HCT116 (cell line): ENCODE data around the gene HOTAIR. TPM values are rescaled to one million over a fixed set of nuclear protein-coding genes. Genes with fewer than 3 reads are reported as not detected.

Source experiments
- ATAC-seq: fragments of 200-7000 bp; cut with Tn5 transposase; 2 replicates; pipeline ENCODE4 v1.9.1; 2020; ENCODE audit warnings: mild to moderate bottlenecking, moderate library complexity
- BruUV-seq: library from RNA; stranded (reverse); fragments of 400-500 nt; replicated peaks from 2 replicates; lab custom pipeline; 2021; lab: Mats Ljungman, UMichigan
- CTCF ChIA-PET: fragments of 300-600 bp; sonication (Branson Sonifier 250); formaldehyde crosslinking; loops from one replicate; lab custom pipeline; 2021; ENCODE audit warnings: antibody characterized with exemption; lab: Charles Lee
- POLR2A ChIA-PET: fragments of 300-600, 350-600 bp; sonication (Branson Sonifier 250); formaldehyde crosslinking; loops from one replicate; lab custom pipeline; 2021; ENCODE audit warnings: antibody characterized with exemption; lab: Charles Lee
- RAD21 ChIA-PET, 2 experiments: fragments of 300-600 bp; sonication (Branson Sonifier 250); formaldehyde crosslinking; loops; one replicate each; lab custom pipeline; 2023; ENCODE audit warnings: low total read pairs in 2 of 2; ENCODE audit not compliant: uncharacterized antibody in 2 of 2, unreplicated experiment in 2 of 2, low non-redundant PET in 1 of 2; lab: Charles Lee
- DNase-seq: peaks from one replicate; pipeline ENCODE4 v3.0.0-alpha.2; 2010; ENCODE audit warnings: low read depth, low spot score
- H2AFZ ChIP-seq: fragments of 200-600 bp; shearing (Covaris generic), sonication (generic); 2 replicates; pipeline ENCODE4 v1.6.1; 2017; ENCODE audit warnings: low read depth, mixed run types, mixed read lengths, antibody characterized with exemption, low read length; ENCODE audit not compliant: poor library complexity, severe bottlenecking
- H3K27ac ChIP-seq: 2 replicates; pipeline ENCODE4 v1.5.1; 2012; ENCODE audit warnings: low read depth, low read length
- H3K27me3 ChIP-seq: fragments of 200-600 bp; sonication (generic); 2 replicates; pipeline ENCODE4 v1.6.1; 2016; ENCODE audit warnings: mixed run types, low read length, mixed read lengths; ENCODE audit not compliant: insufficient read depth
- H3K36me3 ChIP-seq, 2 experiments: fragments of 200-500 bp in 1 of 2; fragments of 200-600 bp in 1 of 2; sonication (Bioruptor generic) in 1 of 2; sonication (generic) in 1 of 2; 2 replicates each; pipeline versions ENCODE4 v1.5.1 to v1.6.1; 2014 to 2016; ENCODE audit warnings: low read length in 2 of 2, inconsistent platforms in 1 of 2, mixed read lengths in 1 of 2, mixed run types in 1 of 2; ENCODE audit not compliant: insufficient read depth in 2 of 2, control insufficient read depth in 1 of 2
- H3K4me1 ChIP-seq, 2 experiments: fragments of 200-600 bp in 1 of 2; sonication (generic) in 1 of 2; 2 replicates each; pipeline versions ENCODE4 v1.5.1 to v1.6.1; 2012 to 2017; ENCODE audit warnings: low read length in 2 of 2, inconsistent platforms in 1 of 2, mild to moderate bottlenecking in 1 of 2, mixed read lengths in 1 of 2, mixed run types in 1 of 2, moderate library complexity in 1 of 2; ENCODE audit not compliant: insufficient read depth in 2 of 2, control insufficient read depth in 1 of 2
- H3K4me2 ChIP-seq: fragments of 200-600 bp; sonication (generic); 2 replicates; pipeline ENCODE4 v1.6.1; 2017; ENCODE audit warnings: mixed run types, low read length, mixed read lengths
- H3K4me3 ChIP-seq, 2 experiments: fragments of 200-600 bp in 1 of 2; sonication (generic) in 1 of 2; replicated peaks in 1 of 2; 2 replicates each; pipeline ENCODE4 v1.5.1; 2011 to 2016; ENCODE audit warnings: low read length in 2 of 2, control low read depth in 1 of 2, low read depth in 1 of 2, mild to moderate bottlenecking in 1 of 2, mixed read lengths in 1 of 2, mixed run types in 1 of 2
- H3K79me2 ChIP-seq: fragments of 200-600 bp; sonication (generic); 2 replicates; pipeline ENCODE4 v1.6.1; 2017; ENCODE audit warnings: mild to moderate bottlenecking, mixed run types, low read length, moderate library complexity, mixed read lengths; ENCODE audit not compliant: insufficient read depth
- H3K9ac ChIP-seq: fragments of 200-600 bp; sonication (generic); 2 replicates; pipeline ENCODE4 v1.6.1; 2016; ENCODE audit warnings: low read length, mixed read lengths
- H3K9me2 ChIP-seq: fragments of 200-600 bp; sonication (generic), shearing (Covaris generic); 2 replicates; pipeline ENCODE4 v1.6.1; 2017; ENCODE audit warnings: mixed run types, mild to moderate bottlenecking, moderate library complexity; ENCODE audit not compliant: insufficient read depth
- H3K9me3 ChIP-seq, 2 experiments: fragments of 200-500 bp in 1 of 2; fragments of 200-600 bp in 1 of 2; sonication (Bioruptor generic) in 1 of 2; sonication (generic) in 1 of 2; 2 replicates each; pipeline ENCODE4 v1.6.1; 2014 to 2017; ENCODE audit warnings: low read length in 2 of 2, mixed read lengths in 2 of 2, inconsistent platforms in 1 of 2, low read depth in 1 of 2, mild to moderate bottlenecking in 1 of 2, mixed run types in 1 of 2, moderate library complexity in 1 of 2; ENCODE audit not compliant: control insufficient read depth in 1 of 2, insufficient read depth in 1 of 2
- H4K20me1 ChIP-seq: fragments of 200-600 bp; sonication (generic), shearing (Covaris generic); 2 replicates; pipeline ENCODE4 v1.6.1; 2017; ENCODE audit warnings: mixed run types, mild to moderate bottlenecking, moderate library complexity; ENCODE audit not compliant: insufficient read depth
- CEBPB ChIP-seq: IDR thresholded peaks from 2 replicates; pipeline ENCODE4 v1.6.1; 2012; ENCODE audit warnings: low read depth
- EZH2phosphoT487 ChIP-seq: fragments of 200-600 bp; IDR thresholded peaks from 2 replicates; pipeline ENCODE4 v1.6.1; 2018; ENCODE audit warnings: antibody characterized with exemption, borderline replicate concordance
- JUND ChIP-seq: IDR thresholded peaks from 2 replicates; pipeline ENCODE4 v1.6.1; 2012
- POLR2A ChIP-seq: IDR thresholded peaks from 2 replicates; pipeline ENCODE4 v1.7.0; 2011; ENCODE audit warnings: borderline replicate concordance; ENCODE audit not compliant: insufficient read depth, insufficient read length; ENCODE audit errors: extremely low read depth
- POLR2AphosphoS5 ChIP-seq: IDR thresholded peaks from 2 replicates; pipeline ENCODE4 v1.6.1; 2011; ENCODE audit warnings: mild to moderate bottlenecking, low read depth, low read length, moderate library complexity
- SP1 ChIP-seq: IDR thresholded peaks from 2 replicates; pipeline ENCODE4 v1.6.1; 2012; ENCODE audit warnings: low read depth
- YY1 ChIP-seq: IDR thresholded peaks from 2 replicates; pipeline ENCODE4 v1.6.1; 2011; ENCODE audit warnings: low read length, low read depth, moderate library complexity, mild to moderate bottlenecking; ENCODE audit not compliant: insufficient replicate concordance; ENCODE audit errors: extremely low read depth
- intact Hi-C: fragments of 100-400 bp; cut with micrococcal nuclease; formaldehyde crosslinking; loops from 2 replicates; pipeline ENCODE4 v1.10.0; 2022
- total RNA-seq: library from RNA; stranded (reverse); gene quantifications from one replicate; pipeline ENCODE4 v1.2.1, GENCODE V29; 2021; ENCODE audit not compliant: unreplicated experiment
- TF ChIP-seq, protein P1 (sequence below): IDR thresholded peaks from 2 replicates; pipeline ENCODE4 v1.6.1; 2011; ENCODE audit warnings: mild to moderate bottlenecking, low read length, moderate library complexity; ENCODE audit not compliant: insufficient replicate concordance; ENCODE audit errors: extremely low read depth
- TF ChIP-seq, protein P2 (sequence below), 3 experiments: fragments of 200-600 bp in 1 of 3; sonication (generic) in 1 of 3; IDR thresholded peaks in 2 of 3; conservative IDR thresholded peaks in 1 of 3; 2 replicates each; pipeline ENCODE4 v1.5.1; 2012 to 2017; ENCODE audit warnings: low read depth in 2 of 3, low read length in 2 of 3, antibody characterized with exemption in 1 of 3, borderline replicate concordance in 1 of 3, control low read depth in 1 of 3, mild to moderate bottlenecking in 1 of 3, mixed read lengths in 1 of 3, mixed run types in 1 of 3, moderate library complexity in 1 of 3; ENCODE audit not compliant: insufficient read depth in 1 of 3

The HOTAIR gene
- total RNA-seq, 1 experiment from 2014 or later = 0.25 TPM

GRCh38 chr12:53955776-53956250 is 18.9 kb downstream of the HOTAIR start (continued):
- TF ChIP-seq, protein P1, sequence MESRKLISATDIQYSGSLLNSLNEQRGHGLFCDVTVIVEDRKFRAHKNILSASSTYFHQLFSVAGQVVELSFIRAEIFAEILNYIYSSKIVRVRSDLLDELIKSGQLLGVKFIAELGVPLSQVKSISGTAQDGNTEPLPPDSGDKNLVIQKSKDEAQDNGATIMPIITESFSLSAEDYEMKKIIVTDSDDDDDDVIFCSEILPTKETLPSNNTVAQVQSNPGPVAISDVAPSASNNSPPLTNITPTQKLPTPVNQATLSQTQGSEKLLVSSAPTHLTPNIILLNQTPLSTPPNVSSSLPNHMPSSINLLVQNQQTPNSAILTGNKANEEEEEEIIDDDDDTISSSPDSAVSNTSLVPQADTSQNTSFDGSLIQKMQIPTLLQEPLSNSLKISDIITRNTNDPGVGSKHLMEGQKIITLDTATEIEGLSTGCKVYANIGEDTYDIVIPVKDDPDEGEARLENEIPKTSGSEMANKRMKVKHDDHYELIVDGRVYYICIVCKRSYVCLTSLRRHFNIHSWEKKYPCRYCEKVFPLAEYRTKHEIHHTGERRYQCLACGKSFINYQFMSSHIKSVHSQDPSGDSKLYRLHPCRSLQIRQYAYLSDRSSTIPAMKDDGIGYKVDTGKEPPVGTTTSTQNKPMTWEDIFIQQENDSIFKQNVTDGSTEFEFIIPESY = no peak
- TF ChIP-seq EZH2phosphoT487 = no peak
- no peak for TF ChIP-seq POLR2AphosphoS5
- TF ChIP-seq JUND = no peak
- TF ChIP-seq POLR2A = no peak
- TF ChIP-seq, protein P2, sequence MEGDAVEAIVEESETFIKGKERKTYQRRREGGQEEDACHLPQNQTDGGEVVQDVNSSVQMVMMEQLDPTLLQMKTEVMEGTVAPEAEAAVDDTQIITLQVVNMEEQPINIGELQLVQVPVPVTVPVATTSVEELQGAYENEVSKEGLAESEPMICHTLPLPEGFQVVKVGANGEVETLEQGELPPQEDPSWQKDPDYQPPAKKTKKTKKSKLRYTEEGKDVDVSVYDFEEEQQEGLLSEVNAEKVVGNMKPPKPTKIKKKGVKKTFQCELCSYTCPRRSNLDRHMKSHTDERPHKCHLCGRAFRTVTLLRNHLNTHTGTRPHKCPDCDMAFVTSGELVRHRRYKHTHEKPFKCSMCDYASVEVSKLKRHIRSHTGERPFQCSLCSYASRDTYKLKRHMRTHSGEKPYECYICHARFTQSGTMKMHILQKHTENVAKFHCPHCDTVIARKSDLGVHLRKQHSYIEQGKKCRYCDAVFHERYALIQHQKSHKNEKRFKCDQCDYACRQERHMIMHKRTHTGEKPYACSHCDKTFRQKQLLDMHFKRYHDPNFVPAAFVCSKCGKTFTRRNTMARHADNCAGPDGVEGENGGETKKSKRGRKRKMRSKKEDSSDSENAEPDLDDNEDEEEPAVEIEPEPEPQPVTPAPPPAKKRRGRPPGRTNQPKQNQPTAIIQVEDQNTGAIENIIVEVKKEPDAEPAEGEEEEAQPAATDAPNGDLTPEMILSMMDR (IDR thresholded peaks at IDR 0.05 in 2 of 3, conservative IDR thresholded peaks at IDR 0.05 in 1 of 3; ENCODE audit: borderline replicate concordance in 1 of 3, insufficient read depth in 1 of 3, low read depth in 2 of 3, low read length in 2 of 3) = no peak

DNA sequence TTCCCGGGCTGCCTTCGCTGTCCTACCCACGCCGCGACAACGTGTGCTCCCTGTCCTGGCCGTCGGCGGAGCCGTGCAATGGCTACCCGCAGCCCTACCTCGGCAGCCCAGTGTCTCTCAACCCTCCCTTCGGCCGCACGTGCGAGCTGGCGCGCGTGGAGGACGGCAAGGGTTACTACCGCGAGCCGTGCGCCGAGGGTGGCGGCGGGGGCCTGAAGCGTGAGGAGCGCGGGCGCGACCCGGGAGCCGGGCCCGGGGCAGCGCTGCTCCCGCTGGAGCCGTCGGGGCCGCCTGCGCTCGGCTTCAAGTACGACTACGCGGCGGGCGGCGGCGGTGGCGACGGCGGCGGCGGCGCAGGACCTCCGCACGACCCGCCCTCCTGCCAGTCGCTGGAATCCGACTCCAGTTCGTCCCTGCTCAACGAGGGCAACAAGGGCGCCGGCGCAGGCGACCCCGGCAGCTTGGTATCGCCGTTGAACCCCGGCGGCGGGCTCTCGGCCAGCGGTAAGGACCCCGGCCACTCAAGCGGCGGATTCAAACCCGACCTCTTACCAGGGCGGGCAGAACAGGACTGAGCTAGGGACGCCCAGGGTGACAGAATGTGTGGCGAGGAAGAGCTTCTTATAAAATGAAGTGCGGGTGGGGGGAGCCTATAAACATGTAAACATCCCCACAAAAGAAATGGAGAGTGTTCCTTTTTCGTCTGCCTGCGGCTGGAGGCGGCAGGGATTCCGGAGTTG is 19.5 kb downstream of the HOTAIR start:
- no peak overlapping the region for H2AFZ ChIP-seq
- H3K4me1 ChIP-seq = peaks cover 12 to 15% of the 10 kb centered on the region in 2 experiments
- no TSS peak for BruUV-seq
- H3K36me3 ChIP-seq = no peaks in the 10 kb centered on the region
- H4K20me1 ChIP-seq = no peaks in the 10 kb centered on the region
- RAD21 ChIA-PET = no interaction called here
- H3K27me3 ChIP-seq = no peaks in the 10 kb centered on the region
- no peak overlapping the region for H3K4me3 ChIP-seq
- no peaks in the 10 kb centered on the region for H3K9me2 ChIP-seq
- ATAC-seq = no peak
- H3K9me3 ChIP-seq = no peaks in the 10 kb centered on the region
- CTCF ChIA-PET = no interaction called here
- no peak for DNase-seq
- intact Hi-C loops = no loop called here
- POLR2A ChIA-PET = no interaction called here
- H3K27ac ChIP-seq = no peak overlapping the region; the same call in 1 of the 2 replicates
- H3K4me2 ChIP-seq = no peak overlapping the region
- no peak overlapping the region for H3K9ac ChIP-seq
- H3K79me2 ChIP-seq = no peaks in the 10 kb centered on the region
- TF ChIP-seq SP1 (no peak), CEBPB (no peak), YY1 (no peak)
